Measurements from ENCODE around the gene FAM120A.

The FAM120A gene

GRCh38 chr9:93463638-93464248, 12.3 kb downstream of the FAM120A start:
- TF ChIP-seq CTCF (conservative IDR thresholded peaks at IDR 0.05; ENCODE audit: low read depth, low read length): no peak
- no peak overlapping the region for H3K4me3 ChIP-seq (ENCODE audit: low read length)
- no peak for DNase-seq (ENCODE audit: low read depth)

- no peak for TF ChIP-seq CTCF (conservative IDR thresholded peaks at IDR 0.05; ENCODE audit: low read depth, low read length)
- H3K4me3 ChIP-seq (ENCODE audit: low read length): no peak overlapping the region
- DNase-seq (ENCODE audit: low read depth): no peak
Observed at GRCh38 chr9:93464395-93464794, 12.9 kb downstream of the FAM120A start.

- TF ChIP-seq CTCF (conservative IDR thresholded peaks at IDR 0.05; ENCODE audit: low read depth, low read length): no peak
- no peak overlapping the region for H3K4me3 ChIP-seq (ENCODE audit: low read length)
- no peak for DNase-seq (ENCODE audit: low read depth)
Observed at GRCh38 chr9:93464876-93465275, 13.4 kb downstream of the FAM120A start.

GRCh38 chr9:93465855-93466254, 14.4 kb downstream of the FAM120A start:
- no peak overlapping the region for H3K4me3 ChIP-seq (ENCODE audit: low read length)
- no peak for DNase-seq (ENCODE audit: low read depth)
- no peak for TF ChIP-seq CTCF (conservative IDR thresholded peaks at IDR 0.05; ENCODE audit: low read depth, low read length)

- no peak for TF ChIP-seq CTCF (conservative IDR thresholded peaks at IDR 0.05; ENCODE audit: low read depth, low read length)
- DNase-seq (ENCODE audit: low read depth): no peak
- H3K4me3 ChIP-seq (ENCODE audit: low read length): no peak overlapping the region
Observed at GRCh38 chr9:93466416-93467061, 15.1 kb downstream of the FAM120A start.

- no peak overlapping the region for H3K4me3 ChIP-seq (ENCODE audit: low read length)
- no peak for TF ChIP-seq CTCF (conservative IDR thresholded peaks at IDR 0.05; ENCODE audit: low read depth, low read length)
- DNase-seq (ENCODE audit: low read depth): no peak
Observed at GRCh38 chr9:93467062-93467416, 15.6 kb downstream of the FAM120A start.

- no peak for DNase-seq (ENCODE audit: low read depth)
Observed at GRCh38 chr9:93467462-93467861, 16.0 kb downstream of the FAM120A start.

More at GRCh38 chr9:93467462-93467861, 16.0 kb downstream of the FAM120A start:
- no peak overlapping the region for H3K4me3 ChIP-seq (ENCODE audit: low read length)
- no peak for TF ChIP-seq CTCF (conservative IDR thresholded peaks at IDR 0.05; ENCODE audit: low read depth, low read length)
